GM12878 (cell line): ENCODE results near the gene NOP53.
"Not testable (repeated sequence)": the region's sequence is repeated elsewhere in the genome, so short reads cannot be mapped to it uniquely, and the experiment has no call there.

Experiments used
- CTCF ChIP-seq, 3 experiments: IDR thresholded peaks in 2 of 3; conservative IDR thresholded peaks in 1 of 3; 2 replicates each; pipeline ENCODE4 v1.5.1; 2011; ENCODE audit warnings: low read depth in 3 of 3, low read length in 3 of 3, mild to moderate bottlenecking in 3 of 3, control low read depth in 2 of 3, moderate library complexity in 2 of 3, inconsistent platforms in 1 of 3, mixed read lengths in 1 of 3; ENCODE audit not compliant: control insufficient read depth in 2 of 3, insufficient read depth in 1 of 3; ENCODE audit errors: extremely low read depth in 1 of 3
- POLR2A ChIP-seq: IDR thresholded peaks from 2 replicates; pipeline ENCODE4 v1.6.1; 2011; ENCODE audit warnings: low read depth, mild to moderate bottlenecking, low read length
- POLR2AphosphoS5 ChIP-seq: IDR thresholded peaks from 2 replicates; pipeline ENCODE4 v1.6.1; 2011; ENCODE audit warnings: mild to moderate bottlenecking, low read length, inconsistent platforms

- not testable (repeated sequence) for TF ChIP-seq CTCF (IDR thresholded peaks at IDR 0.05 in 2 of 3, conservative IDR thresholded peaks at IDR 0.05 in 1 of 3; ENCODE audit: control insufficient read depth in 2 of 3, extremely low read depth in 1 of 3, insufficient read depth in 1 of 3, low read depth in 3 of 3, low read length in 3 of 3); POLR2A; POLR2AphosphoS5
Measured at GRCh38 chr19:47746129-47746528, 783 bp downstream of the NOP53 start.
